OCI-LY1 (cell line): Measurements from ENCODE around the gene DLGAP3.

Source experiments
- H2AFZ ChIP-seq: fragments of 200-600 bp; sonication (generic), shearing (Covaris generic); 2 replicates; pipeline ENCODE4 v1.6.0; 2014; ENCODE audit warnings: antibody characterized with exemption, mild to moderate bottlenecking, low read length
- H3F3A ChIP-seq: fragments of 200-600 bp; sonication (generic), shearing (Covaris generic); 2 replicates; pipeline ENCODE4 v1.6.0; 2014; ENCODE audit warnings: mild to moderate bottlenecking, antibody characterized with exemption, low read length, moderate library complexity; ENCODE audit not compliant: insufficient read depth
- H3K27ac ChIP-seq: fragments of 200-600 bp; sonication (generic); 2 replicates; pipeline ENCODE4 v1.5.1; 2014; ENCODE audit warnings: low read length, mixed run types, mild to moderate bottlenecking, low read depth; ENCODE audit not compliant: poor library complexity, severe bottlenecking
- H3K27me3 ChIP-seq: fragments of 200-600 bp; sonication (generic); 2 replicates; pipeline ENCODE4 v1.6.0; 2014; ENCODE audit warnings: antibody characterized with exemption, mild to moderate bottlenecking, low read length, moderate library complexity; ENCODE audit not compliant: insufficient read depth
- H3K36me3 ChIP-seq: fragments of 200-600 bp; sonication (generic); 2 replicates; pipeline ENCODE4 v1.6.1; 2014; ENCODE audit warnings: mild to moderate bottlenecking, antibody characterized with exemption, low read length, moderate library complexity, mixed read lengths; ENCODE audit not compliant: insufficient read depth
- H3K4me1 ChIP-seq: fragments of 200-600 bp; sonication (generic); 2 replicates; pipeline ENCODE4 v1.5.1; 2014; ENCODE audit warnings: mild to moderate bottlenecking, low read length, moderate library complexity; ENCODE audit not compliant: insufficient read depth, severe bottlenecking
- H3K4me2 ChIP-seq: fragments of 200-600 bp; sonication (generic), shearing (Covaris generic); 2 replicates; pipeline ENCODE4 v1.6.1; 2014; ENCODE audit warnings: low read length
- H3K4me3 ChIP-seq: fragments of 200-600 bp; sonication (generic); 2 replicates; pipeline ENCODE4 v1.5.1; 2014; ENCODE audit warnings: low read length, low read depth, mild to moderate bottlenecking, mixed read lengths; ENCODE audit not compliant: poor library complexity, severe bottlenecking
- H3K79me2 ChIP-seq: fragments of 200-600 bp; shearing (Covaris generic); 2 replicates; pipeline ENCODE4 v1.6.1; 2016; ENCODE audit warnings: mixed run types, low read length, mixed read lengths; ENCODE audit not compliant: insufficient read depth
- H3K9ac ChIP-seq: fragments of 200-600 bp; sonication (generic), shearing (Covaris generic); 2 replicates; pipeline ENCODE4 v1.6.1; 2014; ENCODE audit warnings: mild to moderate bottlenecking, low read length, mixed read lengths
- H3K9me2 ChIP-seq: fragments of 200-600 bp; sonication (generic), shearing (Covaris generic); 2 replicates; pipeline ENCODE4 v1.6.1; 2014; ENCODE audit warnings: low read depth, mild to moderate bottlenecking, low read length, mixed read lengths
- H3K9me3 ChIP-seq: fragments of 200-600 bp; shearing (Covaris generic); 2 replicates; pipeline ENCODE4 v1.6.1; 2014; ENCODE audit warnings: low read length, mixed read lengths
- H4K20me1 ChIP-seq: fragments of 200-600 bp; sonication (generic), shearing (Covaris generic); 2 replicates; pipeline ENCODE4 v1.6.0; 2016; ENCODE audit warnings: mild to moderate bottlenecking, low read length; ENCODE audit not compliant: insufficient read depth
- EZH2 ChIP-seq: fragments of 200-600 bp; sonication (generic), shearing (Covaris generic); IDR thresholded peaks from 2 replicates; pipeline ENCODE4 v1.8.0; 2017; ENCODE audit warnings: borderline replicate concordance, mixed run types, mild to moderate bottlenecking, antibody characterized with exemption, low read length, moderate library complexity, mixed read lengths

The DLGAP3 gene

GRCh38 chr1:34816332-34816731 lies 113.1 kb downstream of the DLGAP3 start:
- Histone ChIP-seq H3K27ac (no peak overlapping the region), H3K4me2 (no peak overlapping the region), H3K4me1 (no peaks in the 10 kb centered on the region), H3K4me3 (no peak overlapping the region), H3K36me3 (no peaks in the 10 kb centered on the region), H2AFZ (no peak overlapping the region), H3K79me2 (no peaks in the 10 kb centered on the region), H3K9me2 (no peaks in the 10 kb centered on the region), H3K9me3 (no peaks in the 10 kb centered on the region), H4K20me1 (no peaks in the 10 kb centered on the region), H3F3A (no peaks in the 10 kb centered on the region), H3K27me3 (no peaks in the 10 kb centered on the region), H3K9ac (no peak overlapping the region)
- no peak for TF ChIP-seq EZH2
